HepG2 (cell line): ENCODE data around the gene HLA-C.
"Not testable (repeated sequence)": the region's sequence is repeated elsewhere in the genome, so short reads cannot be mapped to it uniquely, and the experiment has no call there.

Experiments
- CEBPB ChIP-seq: IDR thresholded peaks from 2 replicates; pipeline ENCODE4 v1.6.1; 2011; ENCODE audit warnings: low read depth, low read length, improper control_type of control experiment, borderline replicate concordance
- CHCHD3 ChIP-seq: sonication (generic); formaldehyde crosslinking; IDR thresholded peaks from 2 replicates; pipeline ENCODE4 v1.8.0; 2022; ENCODE audit warnings: mild to moderate bottlenecking, missing genetic modification reagents, moderate library complexity
- CHD2 ChIP-seq: IDR thresholded peaks from 2 replicates; pipeline ENCODE4 v1.6.1; 2011; ENCODE audit warnings: low read depth, low read length, improper control_type of control experiment
- CTCF ChIP-seq: sonication (generic); formaldehyde crosslinking; IDR thresholded peaks from 2 replicates; pipeline ENCODE4 v1.5.0; 2020; ENCODE audit warnings: mild to moderate bottlenecking, missing genetic modification reagents, moderate library complexity
- GATA4 ChIP-seq: sonication (generic); IDR thresholded peaks from 2 replicates; pipeline ENCODE4 v1.6.1; 2016; ENCODE audit warnings: antibody characterized with exemption, low read depth, borderline replicate concordance
- KDM1A ChIP-seq: IDR thresholded peaks from 2 replicates; pipeline ENCODE4 v1.6.1; 2016; ENCODE audit warnings: missing compliant biosample characterization
- KLF6 ChIP-seq: IDR thresholded peaks from 2 replicates; pipeline ENCODE4 v1.8.0; 2016; ENCODE audit warnings: missing biosample characterization, missing genetic modification reagents
- MXI1 ChIP-seq: IDR thresholded peaks from 3 replicates; pipeline ENCODE4 v1.6.1; 2012; ENCODE audit warnings: low read depth, low read length, inconsistent platforms, borderline replicate concordance
- NFKBIZ ChIP-seq: IDR thresholded peaks from 2 replicates; pipeline ENCODE4 v1.6.1; 2018; ENCODE audit warnings: missing genetic modification reagents, missing compliant biosample characterization
- ZFX ChIP-seq: sonication (generic); formaldehyde crosslinking; IDR thresholded peaks from 2 replicates; pipeline ENCODE4 v1.4.0; 2020; ENCODE audit warnings: mild to moderate bottlenecking, low read depth, missing genetic modification reagents, moderate library complexity
- ZHX1 ChIP-seq: sonication (generic); formaldehyde crosslinking; IDR thresholded peaks from 2 replicates; pipeline ENCODE4 v1.8.1; 2022; ENCODE audit warnings: low read depth, mild to moderate bottlenecking, missing genetic modification reagents
- ZNF496 ChIP-seq: sonication (generic); formaldehyde crosslinking; IDR thresholded peaks from 2 replicates; pipeline ENCODE4 v1.8.1; 2023; ENCODE audit warnings: mild to moderate bottlenecking, moderate library complexity, missing genetic modification reagents; ENCODE audit not compliant: insufficient replicate concordance
- ZNF598 ChIP-seq: sonication (generic); formaldehyde crosslinking; IDR thresholded peaks from 2 replicates; pipeline ENCODE4 v1.5.1; 2020; ENCODE audit warnings: mild to moderate bottlenecking, missing genetic modification reagents, borderline replicate concordance

- not testable (repeated sequence) for TF ChIP-seq ZHX1 (CRISPR knock-in tag); KLF6 (CRISPR knock-in tag); ZNF598; MXI1; ZNF496 (CRISPR knock-in tag); CEBPB; CTCF; CHD2; KDM1A (CRISPR knock-in tag); CHCHD3 (CRISPR knock-in tag); ZFX; NFKBIZ; GATA4
These were observed 8.5 kb downstream of the HLA-C start for GRCh38 chr6:31263346-31263933.
